Colonic mucosa (tissue), 4 donors: ENCODE results near the gene EMCN. TPM values are rescaled to one million over a fixed set of nuclear protein-coding genes. Genes with fewer than 3 reads are reported as not detected.

Experiments
- DNase-seq: peaks from one replicate; pipeline ENCODE4 v3.0.0-alpha.2; 2020
- H3K27ac ChIP-seq: fragments of 200-600 bp; one replicate; pipeline ENCODE4 v1.8.0; 2021
- H3K27me3 ChIP-seq: fragments of 200-600 bp; one replicate; pipeline ENCODE4 v1.8.0; 2021
- H3K36me3 ChIP-seq: fragments of 200-600 bp; one replicate; pipeline ENCODE4 v1.8.0; 2021
- H3K4me1 ChIP-seq: fragments of 200-600 bp; one replicate; pipeline ENCODE4 v1.8.0; 2021; ENCODE audit warnings: mild to moderate bottlenecking
- H3K4me3 ChIP-seq: fragments of 200-600 bp; one replicate; pipeline ENCODE4 v1.8.0; 2021
- H3K9ac ChIP-seq, 2 donors: one replicate each; pipeline ENCODE4 v1.7.0; 2013; ENCODE audit warnings: control low read depth in 2 of 2, low read depth in 2 of 2, low read length in 2 of 2
- H3K9me3 ChIP-seq: fragments of 200-600 bp; one replicate; pipeline ENCODE4 v1.8.0; 2021
- intact Hi-C: fragments of 100-400 bp; cut with DNase I; formaldehyde crosslinking; loops from one replicate; pipeline ENCODE4 v1.14.1; 2022
- total RNA-seq, 2 donors: library from RNA; stranded (reverse); fragmentation: NEBNext Ultra II Directional in 1 of 2; extraction: Animal tissue kit (Norgen Biotek cat#: 25700) in 1 of 2; gene quantifications; one replicate each; pipeline ENCODE4 v1.2.1, GENCODE V29; 2021
- TF ChIP-seq, protein P1 (sequence below): fragments of 200-600 bp; IDR thresholded peaks from one replicate; pipeline ENCODE4 v1.8.0; 2022; ENCODE audit warnings: antibody characterized with exemption, mild to moderate bottlenecking
- donor health status: healthy.
- donor health status: DM: no; HTN: no; CAD: no.
- donor health status: DM: no; HTN: no; CAD: no.

The EMCN gene
- total RNA-seq, 2 donors from 2014 or later, result 2.8 to 7.1 TPM

DNA sequence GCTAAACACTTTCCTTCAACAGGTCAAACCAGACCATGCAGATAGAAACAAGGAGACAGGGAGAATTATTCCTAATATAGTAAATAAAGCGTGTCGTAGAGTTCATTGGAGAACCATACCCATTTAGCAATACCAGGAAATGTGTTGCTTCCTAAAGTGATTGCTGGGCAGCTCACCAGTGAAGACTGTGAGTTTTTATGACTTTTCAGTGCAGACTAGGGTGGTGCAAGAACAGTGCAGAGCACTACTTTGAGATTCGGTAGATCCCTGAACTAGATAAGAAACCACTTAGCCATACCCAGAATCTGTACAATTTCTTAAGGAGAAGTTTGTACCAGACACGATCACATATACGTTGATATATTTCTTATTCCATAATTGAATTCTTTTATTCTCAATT is 87.4 kb downstream of the EMCN start:
- no peak overlapping the region for H3K9ac ChIP-seq

DNA sequence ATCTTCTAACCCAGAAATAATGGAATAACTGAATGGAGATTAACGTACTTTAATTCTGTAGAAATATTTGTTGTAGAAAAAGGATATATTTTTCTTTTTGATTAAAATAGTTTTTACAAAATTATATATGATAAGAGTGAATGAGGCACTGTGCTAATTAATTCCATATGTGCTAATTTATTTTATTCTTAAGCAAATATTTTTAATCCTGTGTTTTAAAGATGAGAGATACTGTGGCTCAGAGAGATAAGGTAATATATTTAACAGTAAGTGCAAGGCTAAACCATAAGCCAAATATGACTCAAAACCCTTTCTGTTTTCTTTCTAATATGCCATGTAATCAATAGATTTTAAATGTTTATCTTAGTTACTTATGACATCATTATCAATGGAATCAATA is 88.2 kb downstream of the EMCN start:
- H3K4me3 ChIP-seq, result no peak overlapping the region
- H3K9me3 ChIP-seq, result no peaks in the 10 kb centered on the region
- no peaks in the 10 kb centered on the region for H3K36me3 ChIP-seq
- no peak overlapping the region for H3K27ac ChIP-seq
- intact Hi-C loops, result no loop called here
- H3K4me1 ChIP-seq, result no peaks in the 10 kb centered on the region
- no peak overlapping the region for H3K9ac ChIP-seq
- DNase-seq, result no peak
- TF ChIP-seq, protein P1, sequence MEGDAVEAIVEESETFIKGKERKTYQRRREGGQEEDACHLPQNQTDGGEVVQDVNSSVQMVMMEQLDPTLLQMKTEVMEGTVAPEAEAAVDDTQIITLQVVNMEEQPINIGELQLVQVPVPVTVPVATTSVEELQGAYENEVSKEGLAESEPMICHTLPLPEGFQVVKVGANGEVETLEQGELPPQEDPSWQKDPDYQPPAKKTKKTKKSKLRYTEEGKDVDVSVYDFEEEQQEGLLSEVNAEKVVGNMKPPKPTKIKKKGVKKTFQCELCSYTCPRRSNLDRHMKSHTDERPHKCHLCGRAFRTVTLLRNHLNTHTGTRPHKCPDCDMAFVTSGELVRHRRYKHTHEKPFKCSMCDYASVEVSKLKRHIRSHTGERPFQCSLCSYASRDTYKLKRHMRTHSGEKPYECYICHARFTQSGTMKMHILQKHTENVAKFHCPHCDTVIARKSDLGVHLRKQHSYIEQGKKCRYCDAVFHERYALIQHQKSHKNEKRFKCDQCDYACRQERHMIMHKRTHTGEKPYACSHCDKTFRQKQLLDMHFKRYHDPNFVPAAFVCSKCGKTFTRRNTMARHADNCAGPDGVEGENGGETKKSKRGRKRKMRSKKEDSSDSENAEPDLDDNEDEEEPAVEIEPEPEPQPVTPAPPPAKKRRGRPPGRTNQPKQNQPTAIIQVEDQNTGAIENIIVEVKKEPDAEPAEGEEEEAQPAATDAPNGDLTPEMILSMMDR, result no peak
- H3K27me3 ChIP-seq, result no peaks in the 10 kb centered on the region

More for the DNA sequence above, 87.4 kb downstream of the EMCN start:
- TF ChIP-seq, protein P1, result no peak
- no peak for DNase-seq
- intact Hi-C loops, result no loop called here
- H3K27ac ChIP-seq, result no peak overlapping the region
- H3K27me3 ChIP-seq, result no peaks in the 10 kb centered on the region
- no peak overlapping the region for H3K4me3 ChIP-seq
- H3K9me3 ChIP-seq, result no peaks in the 10 kb centered on the region
- H3K36me3 ChIP-seq, result no peaks in the 10 kb centered on the region
- no peaks in the 10 kb centered on the region for H3K4me1 ChIP-seq

DNA sequence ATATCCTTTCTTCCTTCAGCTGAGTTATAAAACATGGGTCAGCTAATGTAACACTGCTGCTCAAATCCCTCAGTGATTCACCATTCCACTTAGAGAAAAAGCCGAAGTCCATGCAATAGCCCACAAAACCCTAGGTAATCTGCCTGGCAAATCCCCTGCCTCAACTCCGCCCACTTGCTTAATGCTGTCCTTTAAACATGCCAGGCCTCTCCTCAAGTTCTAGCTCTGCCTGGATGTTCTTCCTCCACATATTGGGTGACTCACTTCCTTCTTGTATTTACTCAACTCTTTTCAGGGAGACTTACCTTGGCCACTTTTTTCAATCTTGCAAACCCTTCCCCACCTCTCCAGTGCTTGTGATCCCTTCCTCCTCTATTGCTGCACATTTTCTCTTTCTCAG is 89.8 kb downstream of the EMCN start:
- no peak overlapping the region for H3K27ac ChIP-seq
- H3K9ac ChIP-seq, result no peak overlapping the region
- H3K4me3 ChIP-seq, result no peak overlapping the region
- no peaks in the 10 kb centered on the region for H3K36me3 ChIP-seq
- DNase-seq, result no peak
- no peaks in the 10 kb centered on the region for H3K9me3 ChIP-seq
- intact Hi-C loops, result no loop called here
- TF ChIP-seq, protein P1, result no peak
- H3K4me1 ChIP-seq, result no peaks in the 10 kb centered on the region
- no peaks in the 10 kb centered on the region for H3K27me3 ChIP-seq

DNA sequence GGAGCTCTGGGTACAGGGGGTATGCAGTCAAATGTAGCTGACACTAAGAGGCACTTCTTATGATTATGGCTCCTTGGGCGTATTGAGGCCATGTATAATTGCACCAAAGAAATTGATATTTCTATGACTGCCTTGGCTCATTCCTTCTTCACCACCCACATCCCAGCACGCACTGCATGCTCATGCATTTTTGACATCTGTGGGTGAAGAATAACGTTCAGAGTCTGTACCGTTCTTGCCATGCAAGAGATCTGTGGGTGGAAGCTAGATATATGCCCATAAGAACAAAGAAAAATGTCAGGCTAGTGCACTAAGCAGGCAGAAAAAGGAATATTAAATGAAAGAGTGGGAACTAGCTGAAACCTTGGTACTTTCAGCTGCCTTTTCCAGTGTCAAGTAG is 93.4 kb downstream of the EMCN start:
- no peaks in the 10 kb centered on the region for H3K9me3 ChIP-seq
- no peak for DNase-seq
- intact Hi-C loops, result no loop called here
- H3K27me3 ChIP-seq, result no peaks in the 10 kb centered on the region
- no peak overlapping the region for H3K4me3 ChIP-seq
- no peaks in the 10 kb centered on the region for H3K4me1 ChIP-seq
- no peaks in the 10 kb centered on the region for H3K36me3 ChIP-seq
- TF ChIP-seq, protein P1, result no peak
- no peak overlapping the region for H3K27ac ChIP-seq
- H3K9ac ChIP-seq, result no peak overlapping the region

DNA sequence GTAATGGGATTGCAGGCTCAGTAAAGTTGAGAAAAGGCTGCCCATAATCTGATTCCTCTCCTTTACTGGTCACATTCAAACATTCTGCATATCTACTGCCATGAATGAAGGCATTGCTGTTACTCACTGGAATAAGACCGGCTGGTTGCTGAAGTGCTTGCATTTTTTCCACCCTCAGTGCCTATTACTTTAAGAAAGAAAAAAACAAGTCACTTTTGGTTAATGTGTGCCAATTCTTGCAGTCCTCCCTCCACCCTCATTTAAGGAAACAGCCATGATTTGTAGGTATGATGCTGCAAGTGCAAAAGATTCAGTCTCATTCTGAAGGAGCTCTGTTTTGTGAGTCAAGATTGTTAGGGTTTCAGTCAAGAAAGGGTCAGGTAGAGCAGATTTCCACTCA is 94.9 kb downstream of the EMCN start:
- Histone ChIP-seq H3K9me3 (no peaks in the 10 kb centered on the region), H3K27ac (no peak overlapping the region), H3K36me3 (no peaks in the 10 kb centered on the region), H3K4me3 (no peak overlapping the region), H3K27me3 (no peaks in the 10 kb centered on the region), H3K9ac (no peak overlapping the region), H3K4me1 (no peaks in the 10 kb centered on the region)
- DNase-seq, result no peak
- intact Hi-C loops, result no loop called here
- TF ChIP-seq, protein P1, result no peak
